HepG2 (cell line): ENCODE data around the gene CCDC8. TPM values are rescaled to one million over a fixed set of nuclear protein-coding genes. Genes with fewer than 3 reads are reported as not detected.

ENCODE experiments used
- EEA1 ChIP-seq: sonication (generic); formaldehyde crosslinking; IDR thresholded peaks from 2 replicates; pipeline ENCODE4 v1.5.1; 2020; ENCODE audit warnings: mild to moderate bottlenecking, missing genetic modification reagents, borderline replicate concordance
- ELF3 ChIP-seq: IDR thresholded peaks from 2 replicates; pipeline ENCODE4 v1.6.1; 2016; ENCODE audit warnings: missing genetic modification reagents, missing compliant biosample characterization
- ERF ChIP-seq: IDR thresholded peaks from 2 replicates; pipeline ENCODE4 v1.6.1; 2018; ENCODE audit warnings: missing biosample characterization, missing genetic modification reagents
- HMGXB4 ChIP-seq, 2 experiments: sonication (generic) in 1 of 2; formaldehyde crosslinking in 1 of 2; IDR thresholded peaks; 2 replicates each; pipeline versions ENCODE4 v1.4.0 to v1.6.1; 2018 to 2020; ENCODE audit warnings: missing genetic modification reagents in 2 of 2, borderline replicate concordance in 1 of 2, low read depth in 1 of 2, mild to moderate bottlenecking in 1 of 2, missing biosample characterization in 1 of 2
- IRF2 ChIP-seq: IDR thresholded peaks from 2 replicates; pipeline ENCODE4 v1.6.1; 2018; ENCODE audit warnings: missing genetic modification reagents, missing compliant biosample characterization
- KAT8 ChIP-seq: IDR thresholded peaks from 2 replicates; pipeline ENCODE4 v1.6.1; 2016; ENCODE audit warnings: missing genetic modification reagents, missing compliant biosample characterization
- KLF13 ChIP-seq: sonication (generic); formaldehyde crosslinking; IDR thresholded peaks from 2 replicates; pipeline ENCODE4 v1.4.0; 2020; ENCODE audit warnings: mild to moderate bottlenecking, missing genetic modification reagents
- MIER3 ChIP-seq: IDR thresholded peaks from 2 replicates; pipeline ENCODE4 v1.6.1; 2016; ENCODE audit warnings: missing compliant biosample characterization, borderline replicate concordance
- MYC ChIP-seq: sonication (generic); formaldehyde crosslinking; IDR thresholded peaks from 2 replicates; pipeline ENCODE4 v1.9.0; 2021; ENCODE audit warnings: missing genetic modification reagents, borderline replicate concordance
- NR2F6 ChIP-seq, 2 experiments: IDR thresholded peaks; 2 replicates each; pipeline ENCODE4 v1.6.1; 2016; ENCODE audit warnings: antibody characterized with exemption in 1 of 2, mild to moderate bottlenecking in 1 of 2
- PCBP2 ChIP-seq: fragments of 200-400 bp; formaldehyde crosslinking; optimal IDR thresholded peaks from 2 replicates; pipeline ENCODE3; 2018; ENCODE audit warnings: low read length, low read depth; ENCODE audit not compliant: poor library complexity, severe bottlenecking
- RFXAP ChIP-seq: sonication (generic); formaldehyde crosslinking; IDR thresholded peaks from 2 replicates; pipeline ENCODE4 v1.4.0; 2020; ENCODE audit warnings: missing genetic modification reagents, borderline replicate concordance
- SCMH1 ChIP-seq: sonication (generic); formaldehyde crosslinking; IDR thresholded peaks from 2 replicates; pipeline ENCODE4 v1.9.0; 2021; ENCODE audit warnings: missing genetic modification reagents, mild to moderate bottlenecking, borderline replicate concordance
- SP5 ChIP-seq: IDR thresholded peaks from 2 replicates; pipeline ENCODE4 v1.6.1; 2016; ENCODE audit warnings: low read depth, borderline replicate concordance
- SSRP1 ChIP-seq: IDR thresholded peaks from 2 replicates; pipeline ENCODE4 v1.6.1; 2016; ENCODE audit warnings: control low read depth
- ZBTB37 ChIP-seq: sonication (generic); formaldehyde crosslinking; IDR thresholded peaks from 2 replicates; pipeline ENCODE4 v1.4.0; 2020; ENCODE audit warnings: mild to moderate bottlenecking, missing genetic modification reagents
- ZC3H4 ChIP-seq: sonication (generic); formaldehyde crosslinking; IDR thresholded peaks from 2 replicates; pipeline ENCODE4 v1.4.0; 2020; ENCODE audit warnings: missing genetic modification reagents, borderline replicate concordance
- ZMYM3 ChIP-seq: sonication (generic); formaldehyde crosslinking; IDR thresholded peaks from 2 replicates; pipeline ENCODE4 v1.5.1; 2020; ENCODE audit warnings: mild to moderate bottlenecking, missing genetic modification reagents
- ZNF235 ChIP-seq: sonication (generic); formaldehyde crosslinking; IDR thresholded peaks from 2 replicates; pipeline ENCODE4 v1.8.1; 2023; ENCODE audit warnings: mild to moderate bottlenecking, missing genetic modification reagents, borderline replicate concordance
- ZNF329 ChIP-seq: sonication (generic); formaldehyde crosslinking; IDR thresholded peaks from 2 replicates; pipeline ENCODE4 v1.9.0; 2021; ENCODE audit warnings: low read depth, mild to moderate bottlenecking, missing genetic modification reagents
- ZNF484 ChIP-seq: sonication (generic); formaldehyde crosslinking; IDR thresholded peaks from 2 replicates; pipeline ENCODE4 v1.5.1; 2020; ENCODE audit warnings: mild to moderate bottlenecking, low read depth, missing genetic modification reagents, borderline replicate concordance
- ZNF580 ChIP-seq: IDR thresholded peaks from 2 replicates; pipeline ENCODE4 v1.6.1; 2016; ENCODE audit warnings: low read depth, borderline replicate concordance
- ZNF598 ChIP-seq: sonication (generic); formaldehyde crosslinking; IDR thresholded peaks from 2 replicates; pipeline ENCODE4 v1.5.1; 2020; ENCODE audit warnings: mild to moderate bottlenecking, missing genetic modification reagents, borderline replicate concordance
- ZNF644 ChIP-seq: IDR thresholded peaks from 2 replicates; pipeline ENCODE4 v1.6.1; 2016; ENCODE audit warnings: low read depth
- ZNF839 ChIP-seq: sonication (generic); formaldehyde crosslinking; IDR thresholded peaks from 2 replicates; pipeline ENCODE4 v1.4.0; 2020; ENCODE audit warnings: missing genetic modification reagents, mild to moderate bottlenecking, borderline replicate concordance
- ZSCAN21 ChIP-seq: sonication (generic); formaldehyde crosslinking; IDR thresholded peaks from 2 replicates; pipeline ENCODE4 v1.8.0; 2022; ENCODE audit warnings: mild to moderate bottlenecking, missing genetic modification reagents, moderate library complexity, borderline replicate concordance
- ZSCAN22 ChIP-seq: sonication (generic); formaldehyde crosslinking; IDR thresholded peaks from 2 replicates; pipeline ENCODE4 v1.4.0; 2020; ENCODE audit warnings: mild to moderate bottlenecking, missing genetic modification reagents
- polyA plus RNA-seq, 8 experiments: library from polyadenylated mRNA; depleted of rRNA in 3 of 8; stranded (reverse) in 7 of 8; unstranded in 1 of 8; fragments of >200 nt; fragmentation: Illumina TruSeq in 4 of 8; extraction: Trizol in 4 of 8; gene quantifications; 2 replicates each; pipeline versions ENCODE4 v1.2.1 to v1.2.3, GENCODE V29; 2011 to 2016; ENCODE audit warnings: low read depth in 4 of 8, missing spikeins in 1 of 8, mixed read lengths in 1 of 8; ENCODE audit not compliant: insufficient read depth in 1 of 8
- total RNA-seq, 5 experiments: library from RNA; depleted of rRNA; stranded (reverse); fragments of >200 nt; fragmentation: Illumina TruSeq; extraction: Trizol; gene quantifications; 2 replicates each; pipeline ENCODE4 v1.2.3, GENCODE V29; 2016; ENCODE audit warnings: low read depth in 1 of 5

CCDC8 gene
- total and polyA plus RNA-seq, 2 of the 13 experiments (the other 11 are each of a cell fraction or from before 2014, with no cell fraction given), result 0.04 TPM; not detected in 1

- TF ChIP-seq MIER3, result peak; percentile 30; the same call in 1 of the 2 replicates
- TF ChIP-seq KLF13 (CRISPR knock-in tag), result peak; percentile 82
- TF ChIP-seq ZC3H4, result no peak
- TF ChIP-seq ZNF598 (CRISPR knock-in tag), result peak; percentile 83; the same call in 1 of the 2 replicates
- TF ChIP-seq MYC (CRISPR knock-in tag), result 0 out of 2 replicates have a peak, but pooled peaks have one; percentile 34
- TF ChIP-seq HMGXB4 (CRISPR knock-in tag; IDR thresholded peaks at IDR 0.05; ENCODE audit: borderline replicate concordance in 1 of 2, low read depth in 1 of 2), result peak; percentile 61 to 94; a peak in 3 of 4 replicates
- 0 out of 2 replicates have a peak, but pooled peaks have one; percentile 35 for TF ChIP-seq SSRP1 (CRISPR knock-in tag)
- peak; percentile 70; the same call in 1 of the 2 replicates for TF ChIP-seq ZNF329 (CRISPR knock-in tag)
- 0 out of 2 replicates have a peak, but pooled peaks have one; percentile 36 for TF ChIP-seq ZNF235 (CRISPR knock-in tag)
- no peak for TF ChIP-seq SCMH1 (CRISPR knock-in tag)
- peak; percentile 80; the same call in 1 of the 2 replicates for TF ChIP-seq ZBTB37 (CRISPR knock-in tag)
- peak; percentile 66; the same call in 1 of the 2 replicates for TF ChIP-seq RFXAP (CRISPR knock-in tag)
- TF ChIP-seq ZSCAN22, result 0 out of 2 replicates have a peak, but pooled peaks have one; percentile 58
- no peak for TF ChIP-seq NR2F6 (IDR thresholded peaks at IDR 0.05)
- peak; percentile 43; the same call in 1 of the 2 replicates for TF ChIP-seq NR2F6 (CRISPR knock-in tag; IDR thresholded peaks at IDR 0.05)
- TF ChIP-seq SP5, result peak; percentile 40
- peak; percentile 28; the same call in 1 of the 2 replicates for TF ChIP-seq ERF (CRISPR knock-in tag)
- no peak for TF ChIP-seq PCBP2
- TF ChIP-seq ZSCAN21, result peak; percentile 63; the same call in 1 of the 2 replicates
- peak; percentile 85; the same call in 1 of the 2 replicates for TF ChIP-seq ZNF839 (CRISPR knock-in tag)
- TF ChIP-seq IRF2 (CRISPR knock-in tag), result 0 out of 2 replicates have a peak, but pooled peaks have one; percentile 20
- TF ChIP-seq ZNF484 (CRISPR knock-in tag), result 0 out of 2 replicates have a peak, but pooled peaks have one; percentile 24
- TF ChIP-seq ZMYM3, result no peak; the same call in 1 of the 2 replicates
- TF ChIP-seq EEA1 (CRISPR knock-in tag), result no peak
- TF ChIP-seq ZNF580 (CRISPR knock-in tag), result peak; percentile 35
- peak; percentile 41; the same call in 1 of the 2 replicates for TF ChIP-seq ELF3
- TF ChIP-seq ZNF644 (CRISPR knock-in tag), result no peak
- peak; percentile 62; the same call in 1 of the 2 replicates for TF ChIP-seq KAT8
Measured at GRCh38 chr19:46404055-46404752, 9.2 kb downstream of the CCDC8 start (continued).
